DND-41 (cell line): ENCODE results near the gene EPHA8.

Experiments used
- EZH2 ChIP-seq: IDR thresholded peaks from 3 replicates; pipeline ENCODE4 v1.6.1; 2012; ENCODE audit warnings: borderline replicate concordance, low read depth, mild to moderate bottlenecking, moderate library complexity, low read length, inconsistent platforms; ENCODE audit not compliant: severe bottlenecking
- TF ChIP-seq, protein P1 (sequence below): IDR thresholded peaks from 2 replicates; pipeline ENCODE4 v1.5.1; 2012; ENCODE audit warnings: borderline replicate concordance, low read length, moderate library complexity, mild to moderate bottlenecking; ENCODE audit not compliant: poor library complexity, severe bottlenecking; ENCODE audit errors: extremely low read depth

DNA sequence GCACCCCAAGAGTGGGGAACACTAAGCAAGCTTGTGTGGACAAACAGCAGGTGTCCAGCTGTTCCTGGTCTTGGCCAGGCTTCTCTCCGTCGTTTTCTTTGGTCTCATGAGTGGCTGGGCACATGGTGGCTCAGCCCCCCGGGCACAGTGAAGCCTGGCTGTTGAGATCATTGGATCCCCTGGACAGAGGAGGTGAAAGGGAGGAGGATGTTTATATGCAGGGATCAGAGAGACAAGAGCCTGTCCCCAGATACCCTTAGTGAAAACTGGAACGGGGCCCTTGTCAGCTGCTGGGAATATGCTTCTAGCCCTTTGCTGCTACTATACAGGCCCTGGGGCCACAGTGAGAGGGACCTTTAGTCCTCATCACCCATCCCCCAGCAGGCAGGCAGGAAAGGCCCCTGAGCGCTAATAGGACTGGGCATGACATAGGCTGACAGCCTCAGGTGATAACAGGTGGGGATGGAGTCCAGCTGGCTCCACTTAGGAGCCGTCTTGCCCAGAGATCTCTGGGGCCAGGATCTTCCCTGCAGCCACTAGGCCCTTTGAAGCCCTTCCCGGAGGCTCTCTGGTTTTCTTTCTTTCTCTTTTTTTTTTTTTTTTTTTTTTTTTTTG is 16.4 kb downstream of the EPHA8 start:
- TF ChIP-seq, protein P1, sequence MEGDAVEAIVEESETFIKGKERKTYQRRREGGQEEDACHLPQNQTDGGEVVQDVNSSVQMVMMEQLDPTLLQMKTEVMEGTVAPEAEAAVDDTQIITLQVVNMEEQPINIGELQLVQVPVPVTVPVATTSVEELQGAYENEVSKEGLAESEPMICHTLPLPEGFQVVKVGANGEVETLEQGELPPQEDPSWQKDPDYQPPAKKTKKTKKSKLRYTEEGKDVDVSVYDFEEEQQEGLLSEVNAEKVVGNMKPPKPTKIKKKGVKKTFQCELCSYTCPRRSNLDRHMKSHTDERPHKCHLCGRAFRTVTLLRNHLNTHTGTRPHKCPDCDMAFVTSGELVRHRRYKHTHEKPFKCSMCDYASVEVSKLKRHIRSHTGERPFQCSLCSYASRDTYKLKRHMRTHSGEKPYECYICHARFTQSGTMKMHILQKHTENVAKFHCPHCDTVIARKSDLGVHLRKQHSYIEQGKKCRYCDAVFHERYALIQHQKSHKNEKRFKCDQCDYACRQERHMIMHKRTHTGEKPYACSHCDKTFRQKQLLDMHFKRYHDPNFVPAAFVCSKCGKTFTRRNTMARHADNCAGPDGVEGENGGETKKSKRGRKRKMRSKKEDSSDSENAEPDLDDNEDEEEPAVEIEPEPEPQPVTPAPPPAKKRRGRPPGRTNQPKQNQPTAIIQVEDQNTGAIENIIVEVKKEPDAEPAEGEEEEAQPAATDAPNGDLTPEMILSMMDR, result no peak
- no peak for TF ChIP-seq EZH2
